MM.1S (cell line): ENCODE data around the gene GM2A.

Experiments used
- DNase-seq: peaks from one replicate; pipeline ENCODE4 v3.0.0-alpha.2; 2015
- H2AFZ ChIP-seq: fragments of 300-600 bp; sonication (generic); 2 replicates; pipeline ENCODE4 v1.6.0; 2016; ENCODE audit warnings: antibody characterized with exemption, low read length
- H3F3A ChIP-seq: fragments of 300-600 bp; sonication (generic); 2 replicates; pipeline ENCODE4 v1.6.1; 2016; ENCODE audit warnings: mild to moderate bottlenecking, antibody characterized with exemption, low read length, moderate library complexity, mixed read lengths; ENCODE audit not compliant: insufficient read depth
- H3K27ac ChIP-seq: fragments of 300-600 bp; sonication (generic); 2 replicates; pipeline ENCODE4 v1.5.1; 2016; ENCODE audit warnings: mild to moderate bottlenecking, low read length
- H3K27me3 ChIP-seq: fragments of 300-600 bp; sonication (generic); replicated peaks from 2 replicates; pipeline ENCODE4 v1.6.0; 2016; ENCODE audit warnings: low read length; ENCODE audit not compliant: insufficient read depth
- H3K36me3 ChIP-seq: fragments of 300-600 bp; sonication (generic); replicated peaks from 2 replicates; pipeline ENCODE4 v1.6.1; 2016; ENCODE audit warnings: mild to moderate bottlenecking, low read length, mixed read lengths; ENCODE audit not compliant: insufficient read depth
- H3K4me1 ChIP-seq: fragments of 300-600 bp; sonication (generic); 2 replicates; pipeline ENCODE4 v1.6.1; 2016; ENCODE audit warnings: low read length, mixed read lengths
- H3K4me2 ChIP-seq: fragments of 300-600 bp; sonication (generic); 2 replicates; pipeline ENCODE4 v1.6.0; 2016; ENCODE audit warnings: low read depth, low read length
- H3K4me3 ChIP-seq: fragments of 300-600 bp; sonication (generic); 2 replicates; pipeline ENCODE4 v1.5.1; 2016; ENCODE audit warnings: low read length, mixed read lengths
- H3K79me2 ChIP-seq: fragments of 300-600 bp; sonication (generic); 2 replicates; pipeline ENCODE4 v1.6.1; 2016; ENCODE audit warnings: mixed run types, low read length, mixed read lengths
- H3K9ac ChIP-seq: fragments of 300-600 bp; sonication (generic); 2 replicates; pipeline ENCODE4 v1.6.1; 2016; ENCODE audit warnings: low read length, mixed read lengths
- H3K9me2 ChIP-seq: fragments of 300-600 bp; sonication (generic); replicated peaks from 2 replicates; pipeline ENCODE4 v1.6.1; 2016; ENCODE audit warnings: mild to moderate bottlenecking, low read length, mixed read lengths; ENCODE audit not compliant: insufficient read depth
- H3K9me3 ChIP-seq: fragments of 300-600 bp; sonication (generic); replicated peaks from 2 replicates; pipeline ENCODE4 v1.6.1; 2016; ENCODE audit warnings: mild to moderate bottlenecking, low read length, mixed read lengths; ENCODE audit not compliant: insufficient read depth
- H4K20me1 ChIP-seq: fragments of 300-600 bp; sonication (generic); 2 replicates; pipeline ENCODE4 v1.6.1; 2016; ENCODE audit warnings: mild to moderate bottlenecking, low read length, moderate library complexity, mixed read lengths; ENCODE audit not compliant: insufficient read depth
- EZH2 ChIP-seq: fragments of 300-600 bp; sonication (generic); optimal IDR thresholded peaks from 2 replicates; pipeline ENCODE3; 2017; ENCODE audit warnings: low read depth, mild to moderate bottlenecking, antibody characterized with exemption, low read length, mixed read lengths
- EZH2phosphoT487 ChIP-seq: fragments of 300-600 bp; sonication (generic); IDR thresholded peaks from 2 replicates; pipeline ENCODE4 v1.6.1; 2018; ENCODE audit warnings: antibody characterized with exemption, low read length
- TF ChIP-seq, protein P1 (sequence below): fragments of 300-600 bp; sonication (generic); IDR thresholded peaks from 2 replicates; pipeline ENCODE4 v1.5.1; 2016; ENCODE audit warnings: antibody characterized with exemption, low read length, mixed read lengths

The GM2A gene

GRCh38 chr5:151243127-151243526 is 9.9 kb upstream of the GM2A start:
- Histone ChIP-seq H3K9me2 (no peaks in the 10 kb centered on the region), H3K4me2 (no peak overlapping the region), H3K9ac (no peak overlapping the region), H2AFZ (no peak overlapping the region), H3K4me1 (peaks cover 3% of the 10 kb centered on the region; the same call in 1 of the 2 replicates), H3F3A (peaks cover 6% of the 10 kb centered on the region), H3K4me3 (no peak overlapping the region), H3K36me3 (no peaks in the 10 kb centered on the region), H3K79me2 (no peaks in the 10 kb centered on the region), H3K9me3 (no peaks in the 10 kb centered on the region), H3K27ac (no peak overlapping the region), H3K27me3 (no peaks in the 10 kb centered on the region), H4K20me1 (no peaks in the 10 kb centered on the region)
- DNase-seq = no peak
- TF ChIP-seq EZH2phosphoT487 = no peak
- TF ChIP-seq EZH2 = no peak
- TF ChIP-seq, protein P1, sequence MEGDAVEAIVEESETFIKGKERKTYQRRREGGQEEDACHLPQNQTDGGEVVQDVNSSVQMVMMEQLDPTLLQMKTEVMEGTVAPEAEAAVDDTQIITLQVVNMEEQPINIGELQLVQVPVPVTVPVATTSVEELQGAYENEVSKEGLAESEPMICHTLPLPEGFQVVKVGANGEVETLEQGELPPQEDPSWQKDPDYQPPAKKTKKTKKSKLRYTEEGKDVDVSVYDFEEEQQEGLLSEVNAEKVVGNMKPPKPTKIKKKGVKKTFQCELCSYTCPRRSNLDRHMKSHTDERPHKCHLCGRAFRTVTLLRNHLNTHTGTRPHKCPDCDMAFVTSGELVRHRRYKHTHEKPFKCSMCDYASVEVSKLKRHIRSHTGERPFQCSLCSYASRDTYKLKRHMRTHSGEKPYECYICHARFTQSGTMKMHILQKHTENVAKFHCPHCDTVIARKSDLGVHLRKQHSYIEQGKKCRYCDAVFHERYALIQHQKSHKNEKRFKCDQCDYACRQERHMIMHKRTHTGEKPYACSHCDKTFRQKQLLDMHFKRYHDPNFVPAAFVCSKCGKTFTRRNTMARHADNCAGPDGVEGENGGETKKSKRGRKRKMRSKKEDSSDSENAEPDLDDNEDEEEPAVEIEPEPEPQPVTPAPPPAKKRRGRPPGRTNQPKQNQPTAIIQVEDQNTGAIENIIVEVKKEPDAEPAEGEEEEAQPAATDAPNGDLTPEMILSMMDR = no peak

- TF ChIP-seq, protein P1 = no peak
- TF ChIP-seq EZH2phosphoT487 (no peak), EZH2 (no peak)
- no peaks in the 10 kb centered on the region for H4K20me1 ChIP-seq
- no peak overlapping the region for H3K4me3 ChIP-seq
- no peaks in the 10 kb centered on the region for H3K79me2 ChIP-seq
- no peaks in the 10 kb centered on the region for H3K27me3 ChIP-seq
- no peak for DNase-seq
- H3K27ac ChIP-seq = no peak overlapping the region
- H3K9ac ChIP-seq = no peak overlapping the region
- peaks cover 3% of the 10 kb centered on the region; the same call in 1 of the 2 replicates for H3K4me1 ChIP-seq
- peaks cover 2% of the 10 kb centered on the region for H3F3A ChIP-seq
- no peak overlapping the region for H2AFZ ChIP-seq
- H3K9me2 ChIP-seq = no peaks in the 10 kb centered on the region
- H3K36me3 ChIP-seq = no peaks in the 10 kb centered on the region
- H3K9me3 ChIP-seq = no peaks in the 10 kb centered on the region
- H3K4me2 ChIP-seq = no peak overlapping the region
Measured at GRCh38 chr5:151243564-151243963, 9.4 kb upstream of the GM2A start.

GRCh38 chr5:151244206-151244605 is 8.8 kb upstream of the GM2A start:
- Histone ChIP-seq H3K4me2 (no peak overlapping the region), H3K9ac (no peak overlapping the region), H3K36me3 (no peaks in the 10 kb centered on the region), H3F3A (no peaks in the 10 kb centered on the region), H3K4me1 (peaks cover 3% of the 10 kb centered on the region; the same call in 1 of the 2 replicates), H2AFZ (no peak overlapping the region), H3K9me3 (no peaks in the 10 kb centered on the region), H3K27me3 (no peaks in the 10 kb centered on the region), H3K79me2 (no peaks in the 10 kb centered on the region), H3K9me2 (no peaks in the 10 kb centered on the region), H4K20me1 (no peaks in the 10 kb centered on the region), H3K27ac (no peak overlapping the region), H3K4me3 (no peak overlapping the region)
- no peak for TF ChIP-seq EZH2phosphoT487
- no peak for TF ChIP-seq EZH2
- TF ChIP-seq, protein P1 = no peak
- DNase-seq = no peak
